ENCODE data around the gene DIABLO. TPM values are rescaled to one million over a fixed set of nuclear protein-coding genes. Genes with fewer than 3 reads are reported as not detected.

The DIABLO gene
- total RNA-seq, 1 experiment from 2014 or later, result 47.9 TPM

- Histone ChIP-seq H2AFZ (no peak overlapping the region), H3K27me3 (ENCODE audit: insufficient read depth, low read depth) (no peaks in the 10 kb centered on the region), H3K4me1 (replicated peaks; ENCODE audit: insufficient read depth) (peaks cover 6% of the 10 kb centered on the region; the same call in 1 of the 2 replicates), H3K79me2 (ENCODE audit: low read depth) (no peaks in the 10 kb centered on the region), H3K27ac (no peak overlapping the region), H3K4me2 (no peak overlapping the region), H3K9me3 (ENCODE audit: insufficient read depth, low read depth) (no peaks in the 10 kb centered on the region), H3F3A (ENCODE audit: insufficient read depth, low read depth) (peaks cover 29% of the 10 kb centered on the region; the same call in 1 of the 2 replicates), H3K9me2 (ENCODE audit: insufficient read depth) (no peaks in the 10 kb centered on the region), H4K20me1 (ENCODE audit: insufficient read depth) (no peaks in the 10 kb centered on the region), H3K36me3 (ENCODE audit: low read depth) (peaks cover 7% of the 10 kb centered on the region; the same call in 1 of the 2 replicates), H3K4me3 (no peak overlapping the region)
- ChIA-PET POLR2A (ENCODE audit: unreplicated experiment) (interaction anchor here (0.6 kb wide), 1 partner anchor 18 kb away, joined by 6 read pairs; the partner anchor contains the start of gene DIABLO), CTCF (no interaction called here)
- no peak for DNase-seq
- TF ChIP-seq CTCF (conservative IDR thresholded peaks at IDR 0.05), result no peak
- no peak for TF ChIP-seq EZH2 (IDR thresholded peaks at IDR 0.05; ENCODE audit: low read depth)
- BruUV-seq (replicated peaks), result no TSS peak
- intact Hi-C loops (cut with micrococcal nuclease; ENCODE audit: unreplicated experiment), result no loop called here
These were observed 18.5 kb downstream of the DIABLO start for GRCh38 chr12:122207391-122207790.

GRCh38 chr12:122206976-122207375 is 18.9 kb downstream of the DIABLO start:
- no peak overlapping the region for H3K27ac ChIP-seq
- TF ChIP-seq EZH2 (IDR thresholded peaks at IDR 0.05; ENCODE audit: low read depth) (no peak), CTCF (conservative IDR thresholded peaks at IDR 0.05) (no peak)
- H3K9me3 ChIP-seq (ENCODE audit: insufficient read depth, low read depth), result no peaks in the 10 kb centered on the region
- H3K36me3 ChIP-seq (ENCODE audit: low read depth), result peaks cover 4% of the 10 kb centered on the region; the same call in 1 of the 2 replicates
- no TSS peak for BruUV-seq (replicated peaks)
- ChIA-PET CTCF (no interaction called here), POLR2A (ENCODE audit: unreplicated experiment) (no interaction called here)
- no peaks in the 10 kb centered on the region for H3K79me2 ChIP-seq (ENCODE audit: low read depth)
- H3F3A ChIP-seq (ENCODE audit: insufficient read depth, low read depth), result peaks cover 29% of the 10 kb centered on the region; the same call in 1 of the 2 replicates
- H3K4me3 ChIP-seq, result no peak overlapping the region
- no peaks in the 10 kb centered on the region for H3K9me2 ChIP-seq (ENCODE audit: insufficient read depth)
- no peaks in the 10 kb centered on the region for H4K20me1 ChIP-seq (ENCODE audit: insufficient read depth)
- no peak overlapping the region for H3K4me2 ChIP-seq
- H3K4me1 ChIP-seq (replicated peaks; ENCODE audit: insufficient read depth), result peaks cover 6% of the 10 kb centered on the region; the same call in 1 of the 2 replicates
- H2AFZ ChIP-seq, result no peak overlapping the region
- DNase-seq, result no peak
- intact Hi-C loops (cut with micrococcal nuclease; ENCODE audit: unreplicated experiment), result no loop called here
- no peaks in the 10 kb centered on the region for H3K27me3 ChIP-seq (ENCODE audit: insufficient read depth, low read depth)

DNA sequence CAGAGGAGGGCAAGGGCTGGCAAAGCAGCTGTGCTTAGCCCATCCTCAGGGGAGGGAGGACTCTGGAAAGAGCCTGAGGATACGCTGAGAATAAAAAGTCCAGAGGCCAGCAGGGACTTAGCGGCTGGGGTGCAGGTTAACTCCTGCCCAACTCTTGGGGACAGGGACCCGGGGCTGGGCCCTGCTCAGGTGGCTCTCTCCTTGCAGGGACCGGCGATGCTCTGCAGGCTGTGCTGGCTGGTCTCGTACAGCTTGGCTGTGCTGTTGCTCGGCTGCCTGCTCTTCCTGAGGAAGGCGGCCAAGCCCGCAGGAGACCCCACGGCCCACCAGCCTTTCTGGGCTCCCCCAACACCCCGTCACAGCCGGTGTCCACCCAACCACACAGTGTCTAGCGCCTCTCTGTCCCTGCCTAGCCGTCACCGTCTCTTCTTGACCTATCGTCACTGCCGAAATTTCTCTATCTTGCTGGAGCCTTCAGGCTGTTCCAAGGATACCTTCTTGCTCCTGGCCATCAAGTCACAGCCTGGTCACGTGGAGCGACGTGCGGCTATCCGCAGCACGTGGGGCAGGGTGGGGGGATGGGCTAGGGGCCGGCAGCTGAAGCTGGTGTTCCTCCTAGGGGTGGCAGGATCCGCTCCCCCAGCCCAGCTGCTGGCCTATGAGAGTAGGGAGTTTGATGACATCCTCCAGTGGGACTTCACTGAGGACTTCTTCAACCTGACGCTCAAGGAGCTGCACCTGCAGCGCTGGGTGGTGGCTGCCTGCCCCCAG is 19.6 kb downstream of the DIABLO start:
- DNase-seq, result no peak
- no TSS peak for BruUV-seq (replicated peaks)
- H3K4me1 ChIP-seq (replicated peaks; ENCODE audit: insufficient read depth), result peaks cover 6% of the 10 kb centered on the region; the same call in 1 of the 2 replicates
- H3K4me2 ChIP-seq, result no peak overlapping the region
- intact Hi-C loops (cut with micrococcal nuclease; ENCODE audit: unreplicated experiment), result no loop called here
- H3K9me3 ChIP-seq (ENCODE audit: insufficient read depth, low read depth), result no peaks in the 10 kb centered on the region
- H3K79me2 ChIP-seq (ENCODE audit: low read depth), result no peaks in the 10 kb centered on the region
- H3K36me3 ChIP-seq (ENCODE audit: low read depth), result 0 out of 2 replicates have a peak, but pooled peaks cover 2% of the 10 kb centered on the region
- TF ChIP-seq CTCF (conservative IDR thresholded peaks at IDR 0.05) (no peak), EZH2 (IDR thresholded peaks at IDR 0.05; ENCODE audit: low read depth) (no peak)
- CTCF ChIA-PET, result no interaction called here
- H4K20me1 ChIP-seq (ENCODE audit: insufficient read depth), result no peaks in the 10 kb centered on the region
- H3F3A ChIP-seq (ENCODE audit: insufficient read depth, low read depth), result peaks cover 29% of the 10 kb centered on the region; the same call in 1 of the 2 replicates
- no peaks in the 10 kb centered on the region for H3K9me2 ChIP-seq (ENCODE audit: insufficient read depth)
- H2AFZ ChIP-seq, result no peak overlapping the region
- POLR2A ChIA-PET (ENCODE audit: unreplicated experiment), result no interaction called here
- H3K27me3 ChIP-seq (ENCODE audit: insufficient read depth, low read depth), result no peaks in the 10 kb centered on the region
- H3K27ac ChIP-seq, result no peak overlapping the region
- no peak overlapping the region for H3K4me3 ChIP-seq

Data from PC-9 (cell line).